K562 (cell line): ENCODE data around the gene PPP2R2B. TPM values are rescaled to one million over a fixed set of nuclear protein-coding genes. Genes with fewer than 3 reads are reported as not detected.

Experiments
- ATAC-seq: fragments of 200-7000 bp; cut with Tn5 transposase; 3 replicates; pipeline ENCODE4 v1.9.1; 2020; ENCODE audit warnings: moderate library complexity
- BruUV-seq: library from RNA; stranded (reverse); fragments of 400-500 nt; replicated peaks from 2 replicates; lab custom pipeline; 2021; lab: Mats Ljungman, UMichigan
- CTCF ChIA-PET: fragments of 300-600 bp; formaldehyde crosslinking; extraction: SDS; loops from one replicate; lab custom pipeline; 2021; ENCODE audit warnings: low intra/inter-chr PET ratio; lab: Yijun Ruan, JAX
- POLR2A ChIA-PET: fragments of 300-600, 350-650 bp; sonication (Branson Sonifier 250); formaldehyde crosslinking; extraction: SDS; loops from one replicate; lab custom pipeline; 2021; ENCODE audit warnings: antibody characterized with exemption, inconsistent platforms; lab: Yijun Ruan, JAX
- DNase-seq, 4 experiments: peaks; one replicate each; pipeline versions ENCODE4 v3.0.0 to v3.0.0-alpha.2; 2011 to 2018; ENCODE audit warnings: low spot score in 3 of 4, mixed read lengths in 3 of 4; ENCODE audit errors: extremely low read depth in 1 of 4
- FAIRE-seq: peaks from 2 replicates; lab custom pipeline; 2011; peaks lifted over from hg19 to GRCh38; lab: Jason Lieb, UNC
- H2AFZ ChIP-seq: 2 replicates; pipeline ENCODE4 v1.6.0; 2011; ENCODE audit warnings: low read depth, low read length, control low read depth, inconsistent platforms
- H3K27ac ChIP-seq: fragments of 200-600 bp; 3 replicates; pipeline ENCODE4 v1.8.0; 2011; ENCODE audit warnings: low read depth, mild to moderate bottlenecking, control low read depth, inconsistent platforms, low read length, moderate library complexity, mixed read lengths; ENCODE audit errors: extremely low read depth
- H3K27me3 ChIP-seq, 2 experiments: fragments of 300-600 bp in 1 of 2; 2 replicates in 1 of 2; 3 replicates in 1 of 2; pipeline versions ENCODE4 v1.6.0 to v1.8.0; 2011; ENCODE audit warnings: inconsistent platforms in 2 of 2, low read length in 2 of 2, mild to moderate bottlenecking in 1 of 2, mixed read lengths in 1 of 2, moderate library complexity in 1 of 2; ENCODE audit not compliant: control insufficient read depth in 2 of 2, insufficient read depth in 2 of 2
- H3K36me3 ChIP-seq: fragments of 300-600 bp; 3 replicates; pipeline ENCODE4 v1.8.0; 2011; ENCODE audit warnings: mild to moderate bottlenecking, low read length, inconsistent platforms; ENCODE audit not compliant: control insufficient read depth, insufficient read depth
- H3K4me1 ChIP-seq, 2 experiments: fragments of 200-600 bp in 1 of 2; replicated peaks in 1 of 2; 2 replicates in 1 of 2; 3 replicates in 1 of 2; pipeline versions ENCODE4 v1.5.1 to v1.8.0; 2011; ENCODE audit warnings: inconsistent platforms in 2 of 2, low read length in 2 of 2, mild to moderate bottlenecking in 1 of 2, mixed read lengths in 1 of 2, moderate library complexity in 1 of 2; ENCODE audit not compliant: control insufficient read depth in 2 of 2, insufficient read depth in 2 of 2
- H3K4me2 ChIP-seq: 2 replicates; pipeline ENCODE4 v1.6.1; 2011; ENCODE audit warnings: low read length, control low read depth, inconsistent platforms, mixed read lengths; ENCODE audit not compliant: insufficient read depth
- H3K4me3 ChIP-seq: fragments of 200-600 bp; sonication (generic), shearing (Covaris generic); 2 replicates; pipeline ENCODE4 v1.5.1; 2016; ENCODE audit warnings: control low read depth, inconsistent platforms
- H3K79me2 ChIP-seq: fragments of 200-600 bp; 3 replicates; pipeline ENCODE4 v1.8.0; 2011; ENCODE audit warnings: low read length, inconsistent platforms; ENCODE audit not compliant: control insufficient read depth, insufficient read depth
- H3K9ac ChIP-seq, 2 experiments: 2 replicates each; pipeline versions ENCODE4 v1.6.0 to v1.6.1; 2011; ENCODE audit warnings: low read depth in 2 of 2, low read length in 2 of 2, control low read depth in 1 of 2, inconsistent platforms in 1 of 2, mild to moderate bottlenecking in 1 of 2, mixed read lengths in 1 of 2; ENCODE audit not compliant: insufficient read depth in 1 of 2
- H3K9me1 ChIP-seq: one replicate; pipeline ENCODE4 v1.6.0; 2011; ENCODE audit warnings: inconsistent platforms, mild to moderate bottlenecking, low read length, moderate library complexity; ENCODE audit not compliant: control insufficient read depth, insufficient read depth
- H3K9me3 ChIP-seq: replicated peaks from 2 replicates; pipeline ENCODE4 v1.5.1; 2011; ENCODE audit warnings: low read depth, low read length, inconsistent platforms; ENCODE audit not compliant: control insufficient read depth, insufficient read depth
- H4K20me1 ChIP-seq: replicated peaks from 2 replicates; pipeline ENCODE4 v1.6.1; 2011; ENCODE audit warnings: low read length, inconsistent platforms, mixed read lengths; ENCODE audit not compliant: control insufficient read depth, insufficient read depth
- CEBPG ChIP-seq, 3 experiments: fragments of 200-800 bp in 1 of 3; sonication (Bioruptor generic) in 1 of 3; sonication (generic) in 1 of 3; formaldehyde crosslinking in 1 of 3; IDR thresholded peaks in 2 of 3; conservative IDR thresholded peaks in 1 of 3; 2 replicates each; pipeline versions ENCODE4 v1.6.1 to v1.8.0; 2016 to 2022; ENCODE audit warnings: missing compliant biosample characterization in 2 of 3, missing genetic modification characterization in 2 of 3, mild to moderate bottlenecking in 1 of 3, missing genetic modification reagents in 1 of 3
- EP400 ChIP-seq: fragments of 450-650 bp; IDR thresholded peaks from 2 replicates; pipeline ENCODE4 v1.6.1; 2017; ENCODE audit warnings: antibody characterized with exemption, mild to moderate bottlenecking, moderate library complexity
- GABPB2 ChIP-seq: fragments of 250-450 bp; sonication (Bioruptor Pico); conservative IDR thresholded peaks from 2 replicates; pipeline ENCODE4 v1.5.1; 2021; ENCODE audit warnings: mild to moderate bottlenecking
- MECOM ChIP-seq: fragments of 250-450 bp; sonication (Bioruptor Pico); IDR thresholded peaks from 2 replicates; pipeline ENCODE4 v1.8.0; 2022; ENCODE audit warnings: inconsistent platforms
- POLR2AphosphoS5 ChIP-seq: IDR thresholded peaks from 2 replicates; pipeline ENCODE4 v1.6.1; 2011; ENCODE audit warnings: mild to moderate bottlenecking, low read depth, low read length, moderate library complexity; ENCODE audit not compliant: control insufficient read depth, insufficient read depth
- RAD51 ChIP-seq: fragments of 450-650 bp; IDR thresholded peaks from 2 replicates; pipeline ENCODE4 v1.7.1; 2016; ENCODE audit warnings: low read depth, mild to moderate bottlenecking, borderline replicate concordance
- ZEB2 ChIP-seq: fragments of 450-650 bp; IDR thresholded peaks from 2 replicates; pipeline ENCODE4 v1.6.1; 2016
- WGBS: fragments of 100-300 bp; shearing (Covaris generic); methylation state at CpG from one replicate; pipeline ENCODE4 v1.1.6; 2016; ENCODE audit warnings: low coverage, mixed read lengths; ENCODE audit not compliant: insufficient coverage; ENCODE audit errors: missing lambda C conversion rate; 5-methylcytosine and 5-hydroxymethylcytosine counted together
- in situ Hi-C: fragments of 300-500 bp; cut with MboI; formaldehyde crosslinking; loops from 4 replicates; pipeline ENCODE4 v1.15.0; 2018; ENCODE audit warnings: inconsistent platforms, mixed read lengths
- intact Hi-C: fragments of 100-400 bp; cut with micrococcal nuclease; formaldehyde crosslinking; loops from 2 replicates; pipeline ENCODE4 v1.14.2; 2022
- polyA plus RNA-seq, 8 experiments: library from polyadenylated mRNA; depleted of rRNA in 4 of 8; stranded (reverse) in 5 of 8; unstranded in 3 of 8; fragments of >200 nt; fragmentation: Nextera tagmentation in 2 of 8; fragmentation: Illumina TruSeq in 1 of 8; extraction: Ambion mirVana in 2 of 8; extraction: Trizol in 1 of 8; gene quantifications; 2 replicates each; pipeline versions ENCODE4 v1.2.1 to v1.2.3, GENCODE V29; 2011 to 2014; ENCODE audit warnings: inconsistent platforms in 1 of 8, missing spikeins in 1 of 8
- total RNA-seq, 7 experiments: library from RNA; depleted of rRNA in 6 of 7; stranded (reverse); fragments of >200 nt in 6 of 7; fragmentation: Illumina TruSeq in 2 of 7; extraction: Trizol in 2 of 7; gene quantifications; 2 replicates each; pipeline versions ENCODE4 v1.2.1 to v1.2.3, GENCODE V29; 2011 to 2021; ENCODE audit warnings: low replicate concordance in 1 of 7
- TF ChIP-seq, protein P1 (sequence below): fragments of 450-650 bp; conservative IDR thresholded peaks from 2 replicates; pipeline ENCODE4 v1.6.1; 2016; ENCODE audit warnings: missing genetic modification characterization, low read depth, mild to moderate bottlenecking, control low read depth, missing compliant biosample characterization
- TF ChIP-seq, protein P2 (sequence below): fragments of 250-450 bp; sonication (Bioruptor Pico); IDR thresholded peaks from 2 replicates; pipeline ENCODE4 v1.8.0; 2021; ENCODE audit warnings: borderline replicate concordance, mild to moderate bottlenecking, moderate library complexity; ENCODE audit not compliant: poor library complexity, severe bottlenecking
- TF ChIP-seq, protein P3 (sequence below): sonication (generic); formaldehyde crosslinking; IDR thresholded peaks from 2 replicates; pipeline ENCODE4 v1.9.0; 2022; ENCODE audit warnings: mild to moderate bottlenecking, missing genetic modification reagents
- TF ChIP-seq, protein P4 (sequence below), 2 experiments: fragments of 450-650 bp; formaldehyde crosslinking in 1 of 2; IDR thresholded peaks; 2 replicates each; pipeline versions ENCODE4 v1.4.0 to v1.6.1; 2014 to 2020; ENCODE audit warnings: mild to moderate bottlenecking in 2 of 2, borderline replicate concordance in 1 of 2, low read depth in 1 of 2

Gene PPP2R2B
- total and polyA plus RNA-seq, 9 of the 15 experiments (the other 6 are each of a cell fraction or from before 2014, with no cell fraction given) = not detected

DNA sequence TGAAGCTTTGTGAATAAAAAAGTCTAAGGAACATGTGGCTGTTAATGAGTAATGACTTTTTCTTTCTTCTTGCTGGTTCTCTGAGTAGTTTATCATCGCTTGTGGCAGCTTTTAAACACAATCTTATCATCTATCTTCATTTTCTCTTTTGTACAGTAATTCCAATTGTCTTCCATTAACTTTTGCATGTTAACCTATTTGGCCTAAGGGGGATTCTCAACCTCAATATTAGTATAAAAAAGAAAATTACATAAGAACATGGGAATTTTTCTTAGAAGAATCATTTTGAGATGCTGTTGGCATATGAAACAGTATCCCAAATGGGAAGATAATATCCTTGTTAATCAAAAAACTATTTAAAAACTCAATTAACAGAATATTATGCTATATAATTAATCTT, 182.9 kb downstream of the PPP2R2B start:
- intact Hi-C loops = no loop called here
- Histone ChIP-seq H3K9ac (no peak overlapping the region), H4K20me1 (no peaks in the 10 kb centered on the region), H3K27me3 (no peaks in the 10 kb centered on the region), H3K4me2 (no peak overlapping the region), H3K4me3 (no peak overlapping the region), H3K9me1 (no peaks in the 10 kb centered on the region), H3K27ac (no peak overlapping the region), H3K9me3 (no peaks in the 10 kb centered on the region), H2AFZ (no peak overlapping the region), H3K36me3 (no peaks in the 10 kb centered on the region), H3K79me2 (no peaks in the 10 kb centered on the region), H3K4me1 (no peaks in the 10 kb centered on the region)
- in situ Hi-C loops = no loop called here
- ChIA-PET CTCF (no interaction called here), POLR2A (no interaction called here)
- DNase-seq (no peak), FAIRE-seq (no peak), ATAC-seq (no peak)
- 0% methylated on average over 1 of the region's 1 CpG for WGBS
- BruUV-seq = no TSS peak
- TF ChIP-seq GABPB2 = no peak
- TF ChIP-seq, protein P1, sequence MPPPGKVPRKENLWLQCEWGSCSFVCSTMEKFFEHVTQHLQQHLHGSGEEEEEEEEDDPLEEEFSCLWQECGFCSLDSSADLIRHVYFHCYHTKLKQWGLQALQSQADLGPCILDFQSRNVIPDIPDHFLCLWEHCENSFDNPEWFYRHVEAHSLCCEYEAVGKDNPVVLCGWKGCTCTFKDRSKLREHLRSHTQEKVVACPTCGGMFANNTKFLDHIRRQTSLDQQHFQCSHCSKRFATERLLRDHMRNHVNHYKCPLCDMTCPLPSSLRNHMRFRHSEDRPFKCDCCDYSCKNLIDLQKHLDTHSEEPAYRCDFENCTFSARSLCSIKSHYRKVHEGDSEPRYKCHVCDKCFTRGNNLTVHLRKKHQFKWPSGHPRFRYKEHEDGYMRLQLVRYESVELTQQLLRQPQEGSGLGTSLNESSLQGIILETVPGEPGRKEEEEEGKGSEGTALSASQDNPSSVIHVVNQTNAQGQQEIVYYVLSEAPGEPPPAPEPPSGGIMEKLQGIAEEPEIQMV = no peak
- TF ChIP-seq EP400 = no peak
- no peak for TF ChIP-seq CEBPG (CRISPR knock-in tag; IDR thresholded peaks at IDR 0.05)
- no peak for TF ChIP-seq CEBPG (tag; conservative IDR thresholded peaks at IDR 0.05 in 1 of 2, IDR thresholded peaks at IDR 0.05 in 1 of 2)
- no peak for TF ChIP-seq MECOM (CRISPR knock-in tag)
- TF ChIP-seq POLR2AphosphoS5 = no peak
- TF ChIP-seq RAD51 = no peak
- TF ChIP-seq, protein P2, sequence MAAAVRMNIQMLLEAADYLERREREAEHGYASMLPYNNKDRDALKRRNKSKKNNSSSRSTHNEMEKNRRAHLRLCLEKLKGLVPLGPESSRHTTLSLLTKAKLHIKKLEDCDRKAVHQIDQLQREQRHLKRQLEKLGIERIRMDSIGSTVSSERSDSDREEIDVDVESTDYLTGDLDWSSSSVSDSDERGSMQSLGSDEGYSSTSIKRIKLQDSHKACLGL (CRISPR knock-in tag) = no peak
- TF ChIP-seq, protein P3, sequence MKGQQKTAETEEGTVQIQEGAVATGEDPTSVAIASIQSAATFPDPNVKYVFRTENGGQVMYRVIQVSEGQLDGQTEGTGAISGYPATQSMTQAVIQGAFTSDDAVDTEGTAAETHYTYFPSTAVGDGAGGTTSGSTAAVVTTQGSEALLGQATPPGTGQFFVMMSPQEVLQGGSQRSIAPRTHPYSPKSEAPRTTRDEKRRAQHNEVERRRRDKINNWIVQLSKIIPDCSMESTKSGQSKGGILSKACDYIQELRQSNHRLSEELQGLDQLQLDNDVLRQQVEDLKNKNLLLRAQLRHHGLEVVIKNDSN (CRISPR knock-in tag) = no peak
- TF ChIP-seq, protein P4, sequence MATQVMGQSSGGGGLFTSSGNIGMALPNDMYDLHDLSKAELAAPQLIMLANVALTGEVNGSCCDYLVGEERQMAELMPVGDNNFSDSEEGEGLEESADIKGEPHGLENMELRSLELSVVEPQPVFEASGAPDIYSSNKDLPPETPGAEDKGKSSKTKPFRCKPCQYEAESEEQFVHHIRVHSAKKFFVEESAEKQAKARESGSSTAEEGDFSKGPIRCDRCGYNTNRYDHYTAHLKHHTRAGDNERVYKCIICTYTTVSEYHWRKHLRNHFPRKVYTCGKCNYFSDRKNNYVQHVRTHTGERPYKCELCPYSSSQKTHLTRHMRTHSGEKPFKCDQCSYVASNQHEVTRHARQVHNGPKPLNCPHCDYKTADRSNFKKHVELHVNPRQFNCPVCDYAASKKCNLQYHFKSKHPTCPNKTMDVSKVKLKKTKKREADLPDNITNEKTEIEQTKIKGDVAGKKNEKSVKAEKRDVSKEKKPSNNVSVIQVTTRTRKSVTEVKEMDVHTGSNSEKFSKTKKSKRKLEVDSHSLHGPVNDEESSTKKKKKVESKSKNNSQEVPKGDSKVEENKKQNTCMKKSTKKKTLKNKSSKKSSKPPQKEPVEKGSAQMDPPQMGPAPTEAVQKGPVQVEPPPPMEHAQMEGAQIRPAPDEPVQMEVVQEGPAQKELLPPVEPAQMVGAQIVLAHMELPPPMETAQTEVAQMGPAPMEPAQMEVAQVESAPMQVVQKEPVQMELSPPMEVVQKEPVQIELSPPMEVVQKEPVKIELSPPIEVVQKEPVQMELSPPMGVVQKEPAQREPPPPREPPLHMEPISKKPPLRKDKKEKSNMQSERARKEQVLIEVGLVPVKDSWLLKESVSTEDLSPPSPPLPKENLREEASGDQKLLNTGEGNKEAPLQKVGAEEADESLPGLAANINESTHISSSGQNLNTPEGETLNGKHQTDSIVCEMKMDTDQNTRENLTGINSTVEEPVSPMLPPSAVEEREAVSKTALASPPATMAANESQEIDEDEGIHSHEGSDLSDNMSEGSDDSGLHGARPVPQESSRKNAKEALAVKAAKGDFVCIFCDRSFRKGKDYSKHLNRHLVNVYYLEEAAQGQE (IDR thresholded peaks at IDR 0.05; ENCODE audit: borderline replicate concordance) = no peak
- TF ChIP-seq, protein P4 (CRISPR knock-in tag; IDR thresholded peaks at IDR 0.05; ENCODE audit: low read depth) = no peak
- no peak for TF ChIP-seq ZEB2
